GM12875 (cell line): ENCODE data around the gene UNC5B.

Experiments used
- H3K4me3 ChIP-seq: one replicate; pipeline ENCODE4 v1.5.1; 2011; ENCODE audit warnings: low read depth, low read length, control low read depth
- TF ChIP-seq, protein P1 (sequence below): IDR thresholded peaks from 2 replicates; pipeline ENCODE4 v1.5.1; 2011; ENCODE audit warnings: low read depth, mild to moderate bottlenecking, control low read depth, inconsistent platforms, low read length, moderate library complexity, borderline replicate concordance; ENCODE audit not compliant: insufficient read depth

UNC5B gene

DNA sequence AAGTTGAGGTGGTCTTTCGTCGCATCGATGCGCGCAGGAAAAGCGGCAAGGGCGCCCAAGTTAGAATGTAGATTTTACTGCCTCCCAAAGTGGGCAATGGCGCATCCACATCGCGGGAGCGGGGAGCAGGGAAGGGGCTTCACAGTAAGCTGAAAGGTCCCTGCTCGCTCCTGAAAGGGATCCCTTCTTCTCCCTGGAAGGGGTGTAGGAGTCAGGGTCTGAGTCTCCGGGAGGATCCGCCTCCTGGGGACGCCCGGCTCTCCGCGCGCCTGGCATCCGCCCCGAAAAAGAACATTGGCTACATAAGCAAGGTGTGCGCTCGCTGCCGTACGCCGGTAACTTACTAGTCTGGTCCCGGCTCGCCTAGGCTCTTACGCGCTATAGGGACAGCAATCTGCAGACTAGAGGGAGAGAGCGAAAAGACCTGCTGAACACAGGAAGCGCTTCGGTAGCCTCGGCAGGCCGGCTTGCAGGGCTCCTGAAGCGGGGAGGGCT lies 804 bp downstream of the UNC5B start:
- TF ChIP-seq, protein P1, sequence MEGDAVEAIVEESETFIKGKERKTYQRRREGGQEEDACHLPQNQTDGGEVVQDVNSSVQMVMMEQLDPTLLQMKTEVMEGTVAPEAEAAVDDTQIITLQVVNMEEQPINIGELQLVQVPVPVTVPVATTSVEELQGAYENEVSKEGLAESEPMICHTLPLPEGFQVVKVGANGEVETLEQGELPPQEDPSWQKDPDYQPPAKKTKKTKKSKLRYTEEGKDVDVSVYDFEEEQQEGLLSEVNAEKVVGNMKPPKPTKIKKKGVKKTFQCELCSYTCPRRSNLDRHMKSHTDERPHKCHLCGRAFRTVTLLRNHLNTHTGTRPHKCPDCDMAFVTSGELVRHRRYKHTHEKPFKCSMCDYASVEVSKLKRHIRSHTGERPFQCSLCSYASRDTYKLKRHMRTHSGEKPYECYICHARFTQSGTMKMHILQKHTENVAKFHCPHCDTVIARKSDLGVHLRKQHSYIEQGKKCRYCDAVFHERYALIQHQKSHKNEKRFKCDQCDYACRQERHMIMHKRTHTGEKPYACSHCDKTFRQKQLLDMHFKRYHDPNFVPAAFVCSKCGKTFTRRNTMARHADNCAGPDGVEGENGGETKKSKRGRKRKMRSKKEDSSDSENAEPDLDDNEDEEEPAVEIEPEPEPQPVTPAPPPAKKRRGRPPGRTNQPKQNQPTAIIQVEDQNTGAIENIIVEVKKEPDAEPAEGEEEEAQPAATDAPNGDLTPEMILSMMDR: no peak
- H3K4me3 ChIP-seq: no peak overlapping the region

GRCh38 chr10:71213761-71214440 lies 1.5 kb downstream of the UNC5B start:
- no peak overlapping the region for H3K4me3 ChIP-seq
- TF ChIP-seq, protein P1: no peak

DNA sequence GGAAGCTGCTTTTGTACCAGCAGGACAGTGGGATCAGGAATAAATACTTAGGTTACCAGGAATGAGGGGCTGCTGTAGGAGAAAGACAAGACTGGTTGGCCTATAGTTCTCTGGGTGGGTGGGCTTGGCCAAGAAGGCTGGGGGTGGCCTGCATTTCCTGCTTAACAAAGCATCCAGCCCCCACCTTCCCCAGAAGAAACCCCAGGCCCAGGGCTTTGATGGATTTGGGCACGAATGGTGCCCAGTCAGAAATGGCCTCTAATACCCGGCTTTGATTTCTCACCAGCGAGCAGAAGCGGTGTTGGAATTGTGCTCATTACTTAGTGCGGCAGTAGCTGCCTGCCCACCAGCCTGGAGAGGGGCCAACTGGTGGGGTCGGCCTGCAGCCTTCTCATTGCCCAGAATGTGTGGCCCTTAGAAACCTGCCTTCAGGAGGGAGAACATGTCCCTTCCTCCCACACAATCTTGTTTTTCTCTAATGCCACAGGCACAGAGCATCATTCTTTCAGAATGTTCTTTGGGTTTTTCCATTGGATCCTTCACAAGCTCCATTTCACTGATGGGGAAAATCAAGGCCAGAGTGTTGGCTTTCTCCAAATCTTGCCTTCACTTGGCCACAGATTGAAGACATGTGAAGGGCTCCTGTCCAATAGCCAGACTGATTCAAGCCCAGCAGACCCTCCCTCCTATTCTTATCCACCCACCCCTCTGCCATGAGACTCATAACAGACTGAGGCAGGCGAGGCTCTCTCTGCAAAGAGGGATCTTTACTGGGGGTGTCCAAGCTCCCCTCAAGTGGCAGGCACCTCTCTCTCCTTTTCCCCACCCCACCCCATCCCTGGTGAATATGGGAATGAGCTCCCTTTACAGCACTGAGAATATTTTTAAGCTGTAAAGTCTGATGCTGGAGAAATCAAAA lies 2.5 kb downstream of the UNC5B start:
- H3K4me3 ChIP-seq: no peak overlapping the region
- TF ChIP-seq, protein P1: no peak

- TF ChIP-seq, protein P1: no peak
- H3K4me3 ChIP-seq: no peak overlapping the region
These were observed 4.0 kb downstream of the UNC5B start for GRCh38 chr10:71216363-71216695.

- no peak overlapping the region for H3K4me3 ChIP-seq
- TF ChIP-seq, protein P1: no peak
These were observed 4.4 kb downstream of the UNC5B start for GRCh38 chr10:71216751-71217265.

DNA sequence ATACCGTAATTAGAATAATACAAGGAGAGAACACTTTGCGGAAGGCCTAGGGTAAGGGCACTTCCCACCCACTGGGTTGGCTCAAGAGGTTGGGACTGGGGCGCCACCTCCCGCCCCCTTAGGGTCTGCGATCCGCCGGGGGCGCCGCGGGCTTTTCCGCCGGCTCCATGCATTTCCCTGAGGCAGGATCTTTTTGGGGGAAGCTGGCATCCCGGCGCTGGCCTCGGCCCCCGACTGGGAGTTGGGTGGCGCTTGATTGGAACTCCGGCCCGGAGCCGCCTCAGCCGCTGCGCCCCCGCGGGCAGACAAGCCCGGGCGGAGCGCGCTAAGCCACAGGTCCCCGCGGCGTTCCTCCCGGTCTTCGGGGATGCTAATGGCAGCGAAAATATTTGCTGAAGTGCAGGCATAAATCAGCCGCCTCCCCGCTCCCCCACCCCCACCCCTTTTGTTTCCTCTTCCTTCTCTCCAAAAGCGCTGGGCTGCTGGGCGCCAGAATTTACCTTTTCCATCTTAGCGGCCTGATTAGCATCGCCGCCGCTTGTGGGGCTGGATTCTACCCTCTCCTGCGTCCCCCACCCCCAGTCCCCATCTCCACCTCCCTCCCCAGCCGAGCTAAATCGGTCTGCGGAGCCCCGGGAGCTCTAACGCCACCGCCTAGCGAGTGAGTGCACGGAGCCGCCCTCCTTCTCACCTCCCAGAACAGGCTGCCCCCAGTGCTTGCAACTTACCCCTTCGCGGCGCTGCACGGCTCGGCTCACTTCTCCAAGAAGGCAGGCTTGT lies 5.1 kb downstream of the UNC5B start:
- no peak overlapping the region for H3K4me3 ChIP-seq
- TF ChIP-seq, protein P1: no peak
